ENCODE measurements around the gene ETV6. TPM values are rescaled to one million over a fixed set of nuclear protein-coding genes. Genes with fewer than 3 reads are reported as not detected.

The ETV6 gene
- polyA plus RNA-seq, 3 donors, result 6.8 to 45.1 (median 11.7) TPM

DNA sequence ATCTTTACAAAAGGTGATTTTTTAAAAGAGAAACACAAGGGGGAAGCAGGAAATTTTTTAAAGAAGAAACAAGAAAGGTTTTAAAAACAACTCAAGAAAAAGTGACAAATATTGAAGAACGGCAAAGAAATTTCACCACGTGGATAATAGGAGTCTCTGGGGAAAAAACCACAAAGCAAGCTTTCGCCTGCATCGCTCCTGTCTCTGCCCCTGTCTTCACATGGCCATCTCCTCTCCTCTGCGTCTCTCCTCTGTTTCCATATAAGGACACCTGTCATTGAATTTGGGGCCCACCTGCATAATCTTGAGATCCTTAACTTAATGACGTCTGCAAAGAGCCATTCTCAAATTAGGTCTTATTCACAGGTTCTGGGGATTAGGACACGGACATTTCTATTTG, 175.8 kb downstream of the ETV6 start:
- Histone ChIP-seq H3K79me2 (ENCODE audit: insufficient read depth, low read length) (peaks cover 94% of the 10 kb centered on the region), H3K27me3 (ENCODE audit: control insufficient read depth in 2 of 2, insufficient read depth in 2 of 2, low read length in 2 of 2) (no peaks in the 10 kb centered on the region), H4K20me1 (ENCODE audit: insufficient read depth, low read length) (peaks cover 4% of the 10 kb centered on the region), H3K4me1 (ENCODE audit: control insufficient read depth in 1 of 2, insufficient read depth in 2 of 2, low read length in 2 of 2) (peaks cover 54 to 60% of the 10 kb centered on the region in 2 donors), H2AFZ (ENCODE audit: insufficient read depth, low read depth, low read length, poor library complexity, severe bottlenecking) (no peak overlapping the region), H3K27ac (ENCODE audit: low read depth in 1 of 2, low read length in 2 of 2) (peak overlapping the region in 1 of 2 donors; percentile 89), H3K4me2 (replicated peaks; ENCODE audit: extremely low read depth, low read length, poor library complexity, severe bottlenecking) (no peak overlapping the region), H3K36me3 (replicated peaks in 1 of 2; ENCODE audit: control insufficient read depth in 1 of 2, insufficient read depth in 2 of 2, low read length in 2 of 2) (peaks cover 10 to 23% of the 10 kb centered on the region in 2 donors), H3K9ac (ENCODE audit: insufficient read depth, low read length, poor library complexity, severe bottlenecking) (no peak overlapping the region), H3K4me3 (replicated peaks in 1 of 3; ENCODE audit: low read depth in 2 of 3, low read length in 3 of 3) (no peak overlapping the region), H3K9me3 (replicated peaks in 1 of 2; ENCODE audit: control insufficient read depth in 1 of 2, insufficient read depth in 1 of 2, low read length in 2 of 2) (no peaks in the 10 kb centered on the region)
- H3K9me3 Mint-ChIP-seq, result no peaks in the 10 kb centered on the region
- intact Hi-C loops (cut with micrococcal nuclease), result no loop called here
- H3K36me3 Mint-ChIP-seq, result peaks cover 39 to 45% of the 10 kb centered on the region in 2 donors
- peak overlapping the region in 4 of 7 donors; percentile 22 to 71 (median 63) for H3K27ac Mint-ChIP-seq
- H3K4me1 Mint-ChIP-seq, result peaks cover 29% of the 10 kb centered on the region
- no peak overlapping the region for H3K4me3 Mint-ChIP-seq
- H3K27me3 Mint-ChIP-seq (ENCODE audit: low read depth in 3 of 3), result peaks cover 0 to 3% (median 0%) of the 10 kb centered on the region in 3 donors
- 65% methylated on average over 6 of the region's 7 CpGs for WGBS (ENCODE audit: insufficient coverage)
- TF ChIP-seq, protein P1, sequence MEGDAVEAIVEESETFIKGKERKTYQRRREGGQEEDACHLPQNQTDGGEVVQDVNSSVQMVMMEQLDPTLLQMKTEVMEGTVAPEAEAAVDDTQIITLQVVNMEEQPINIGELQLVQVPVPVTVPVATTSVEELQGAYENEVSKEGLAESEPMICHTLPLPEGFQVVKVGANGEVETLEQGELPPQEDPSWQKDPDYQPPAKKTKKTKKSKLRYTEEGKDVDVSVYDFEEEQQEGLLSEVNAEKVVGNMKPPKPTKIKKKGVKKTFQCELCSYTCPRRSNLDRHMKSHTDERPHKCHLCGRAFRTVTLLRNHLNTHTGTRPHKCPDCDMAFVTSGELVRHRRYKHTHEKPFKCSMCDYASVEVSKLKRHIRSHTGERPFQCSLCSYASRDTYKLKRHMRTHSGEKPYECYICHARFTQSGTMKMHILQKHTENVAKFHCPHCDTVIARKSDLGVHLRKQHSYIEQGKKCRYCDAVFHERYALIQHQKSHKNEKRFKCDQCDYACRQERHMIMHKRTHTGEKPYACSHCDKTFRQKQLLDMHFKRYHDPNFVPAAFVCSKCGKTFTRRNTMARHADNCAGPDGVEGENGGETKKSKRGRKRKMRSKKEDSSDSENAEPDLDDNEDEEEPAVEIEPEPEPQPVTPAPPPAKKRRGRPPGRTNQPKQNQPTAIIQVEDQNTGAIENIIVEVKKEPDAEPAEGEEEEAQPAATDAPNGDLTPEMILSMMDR (IDR thresholded peaks at IDR 0.05), result no peak
- DNase-seq, result no peak

DNA sequence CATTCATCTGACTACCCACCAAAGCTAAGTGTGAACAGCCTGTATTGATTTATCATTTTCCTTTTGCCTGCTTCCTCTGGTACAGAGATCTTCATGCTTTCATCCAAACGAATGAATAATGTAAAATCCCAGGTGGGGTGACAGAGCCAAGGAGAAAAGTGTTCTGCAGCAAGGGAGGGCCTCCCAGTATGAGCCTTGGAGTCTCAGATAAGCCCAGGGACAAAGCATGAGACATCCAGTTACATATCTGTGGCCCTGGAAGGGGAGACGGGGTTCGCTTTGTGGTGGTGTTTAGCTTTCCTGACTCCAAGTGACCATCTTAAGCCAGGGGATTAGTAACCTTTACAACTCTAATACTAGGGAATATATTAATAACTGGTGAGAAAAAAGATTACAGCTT, 177.1 kb downstream of the ETV6 start:
- peaks cover 65 to 70% of the 10 kb centered on the region in 2 donors for H3K4me1 ChIP-seq (ENCODE audit: control insufficient read depth in 1 of 2, insufficient read depth in 2 of 2, low read length in 2 of 2)
- Mint-ChIP-seq H3K27me3 (ENCODE audit: low read depth in 3 of 3) (peaks cover 0 to 3% (median 0%) of the 10 kb centered on the region in 3 donors), H3K27ac (no peak overlapping the region), H3K4me1 (peaks cover 29% of the 10 kb centered on the region), H3K4me3 (no peak overlapping the region), H3K36me3 (peaks cover 39 to 45% of the 10 kb centered on the region in 2 donors), H3K9me3 (no peaks in the 10 kb centered on the region)
- no peaks in the 10 kb centered on the region for H3K9me3 ChIP-seq (replicated peaks in 1 of 2; ENCODE audit: control insufficient read depth in 1 of 2, insufficient read depth in 1 of 2, low read length in 2 of 2)
- peak overlapping the region; percentile 51 for H3K4me2 ChIP-seq (replicated peaks; ENCODE audit: extremely low read depth, low read length, poor library complexity, severe bottlenecking)
- no peak overlapping the region for H3K9ac ChIP-seq (ENCODE audit: insufficient read depth, low read length, poor library complexity, severe bottlenecking)
- H2AFZ ChIP-seq (ENCODE audit: insufficient read depth, low read depth, low read length, poor library complexity, severe bottlenecking), result no peak overlapping the region
- H3K27me3 ChIP-seq (ENCODE audit: control insufficient read depth in 2 of 2, insufficient read depth in 2 of 2, low read length in 2 of 2), result no peaks in the 10 kb centered on the region
- TF ChIP-seq, protein P1 (IDR thresholded peaks at IDR 0.05), result no peak
- peaks cover 10 to 21% of the 10 kb centered on the region in 2 donors for H3K36me3 ChIP-seq (replicated peaks in 1 of 2; ENCODE audit: control insufficient read depth in 1 of 2, insufficient read depth in 2 of 2, low read length in 2 of 2)
- intact Hi-C loops (cut with micrococcal nuclease), result no loop called here
- peaks cover 4% of the 10 kb centered on the region for H4K20me1 ChIP-seq (ENCODE audit: insufficient read depth, low read length)
- peaks cover 100% of the 10 kb centered on the region for H3K79me2 ChIP-seq (ENCODE audit: insufficient read depth, low read length)
- DNase-seq, result no peak
- peak overlapping the region; percentile 81 to 89 for H3K27ac ChIP-seq (ENCODE audit: low read depth in 1 of 2, low read length in 2 of 2)
- WGBS (ENCODE audit: insufficient coverage), result 50% methylated on average over 1 of the region's 3 CpGs
- no peak overlapping the region for H3K4me3 ChIP-seq (replicated peaks in 1 of 3; ENCODE audit: low read depth in 2 of 3, low read length in 3 of 3)

Data from CD14-positive monocyte (primary cell).